Raji (cell line): ENCODE results near the gene TDRD12.

ENCODE experiments used
- POLR2A ChIP-seq: IDR thresholded peaks from 2 replicates; pipeline ENCODE4 v1.6.1; 2011; ENCODE audit warnings: low read depth, low read length, control low read depth; ENCODE audit not compliant: insufficient read depth

TDRD12 gene

DNA sequence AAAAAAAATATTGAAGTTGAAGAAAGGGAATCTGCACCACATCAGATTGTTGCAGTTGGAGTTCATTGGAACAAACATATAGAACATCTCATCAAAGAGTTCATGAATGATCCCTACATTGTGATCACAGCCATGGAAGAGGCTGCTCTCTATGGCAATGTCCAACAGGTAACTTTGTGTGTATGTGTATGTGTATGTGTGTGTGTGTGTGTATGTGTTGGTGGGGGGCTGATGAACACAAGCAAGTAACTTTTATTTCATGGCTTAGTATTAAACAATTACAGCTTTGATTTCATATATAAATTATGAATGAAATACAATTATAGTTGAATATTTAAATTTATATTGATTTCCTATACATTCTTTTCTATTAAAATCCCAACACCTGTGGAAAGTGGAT, 80.6 kb downstream of the TDRD12 start:
- TF ChIP-seq POLR2A: no peak

DNA sequence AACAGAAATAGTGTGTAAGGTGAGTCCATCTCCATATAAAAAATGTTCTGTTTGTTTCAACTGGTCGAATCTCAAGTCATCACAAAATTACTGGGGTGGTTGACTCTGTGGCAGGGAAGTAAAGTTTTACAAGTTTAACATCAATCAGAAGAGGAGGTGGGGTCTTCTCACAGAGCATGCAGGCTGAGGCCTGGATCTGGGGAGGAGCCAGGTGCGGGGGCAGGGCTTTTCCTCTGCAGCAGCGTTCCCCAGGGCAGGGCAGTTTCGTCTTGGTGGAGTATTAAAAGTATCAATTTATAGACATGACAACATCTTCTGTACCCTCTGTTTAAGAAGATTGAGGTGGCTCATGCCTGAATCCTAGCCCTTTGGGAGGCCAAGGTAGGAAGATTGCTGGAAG, 81.2 kb downstream of the TDRD12 start:
- no peak for TF ChIP-seq POLR2A

DNA sequence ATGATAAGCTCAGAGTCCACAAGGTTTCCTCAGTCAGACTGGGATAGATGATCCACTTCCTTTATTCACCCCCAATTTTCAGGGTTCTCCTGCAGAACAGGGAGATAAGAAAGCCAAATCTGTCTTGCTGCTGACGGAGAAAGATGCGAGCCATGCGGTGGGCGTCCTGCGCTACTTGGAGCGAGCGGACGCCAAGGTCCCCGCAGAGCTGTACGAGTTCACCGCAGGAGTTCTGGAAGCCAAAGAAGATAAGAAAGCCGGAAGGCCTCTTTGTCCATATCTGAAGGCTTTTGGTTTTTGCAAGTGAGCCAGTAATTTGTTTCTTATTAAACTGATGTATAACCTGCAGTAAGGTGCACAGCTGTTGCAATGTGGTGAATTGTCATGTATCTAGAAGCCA, 83.3 kb downstream of the TDRD12 start:
- TF ChIP-seq POLR2A: no peak

DNA sequence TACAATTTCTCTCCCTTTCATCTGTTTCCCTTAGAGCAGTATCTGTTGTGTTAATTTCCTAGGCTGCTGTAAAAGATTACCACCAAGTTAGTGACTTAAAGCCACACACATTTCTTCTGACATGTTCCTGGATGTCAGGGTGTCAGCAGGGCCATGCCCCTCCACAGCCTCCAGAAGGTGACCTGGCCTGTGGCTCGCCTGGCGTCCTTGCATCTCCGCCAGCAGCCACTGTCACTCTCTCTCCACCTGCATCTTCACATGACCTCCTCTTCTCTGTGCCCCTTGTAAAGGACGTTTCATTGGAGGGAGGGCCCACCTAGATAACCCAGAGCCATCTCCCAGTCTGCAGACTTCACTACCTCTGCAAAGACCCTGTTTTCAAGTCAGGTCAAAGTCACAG, 88.7 kb downstream of the TDRD12 start:
- TF ChIP-seq POLR2A: no peak

DNA sequence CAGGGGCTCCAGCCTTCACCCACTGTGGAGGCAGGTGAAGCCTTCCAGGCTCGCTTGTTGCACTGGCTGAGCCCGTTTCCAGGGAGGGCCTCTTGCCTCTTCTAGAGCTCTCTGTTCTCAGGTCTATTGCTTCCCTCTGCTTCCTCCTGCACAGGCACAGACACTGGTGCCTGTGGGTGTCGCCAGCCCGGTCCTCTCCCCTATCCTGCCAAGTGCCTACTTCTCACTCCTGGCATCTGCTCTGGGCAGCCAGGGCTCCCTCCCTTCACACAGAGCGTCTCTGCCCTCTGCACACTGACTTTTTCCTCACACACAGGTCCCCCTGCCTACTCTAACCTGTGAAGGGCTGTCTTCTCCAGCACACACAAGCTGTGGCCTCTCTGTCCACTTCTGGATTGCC, 89.7 kb downstream of the TDRD12 start:
- TF ChIP-seq POLR2A: no peak

- no peak for TF ChIP-seq POLR2A
Observed at GRCh38 chr19:32809754-32810153, 90.2 kb downstream of the TDRD12 start.

DNA sequence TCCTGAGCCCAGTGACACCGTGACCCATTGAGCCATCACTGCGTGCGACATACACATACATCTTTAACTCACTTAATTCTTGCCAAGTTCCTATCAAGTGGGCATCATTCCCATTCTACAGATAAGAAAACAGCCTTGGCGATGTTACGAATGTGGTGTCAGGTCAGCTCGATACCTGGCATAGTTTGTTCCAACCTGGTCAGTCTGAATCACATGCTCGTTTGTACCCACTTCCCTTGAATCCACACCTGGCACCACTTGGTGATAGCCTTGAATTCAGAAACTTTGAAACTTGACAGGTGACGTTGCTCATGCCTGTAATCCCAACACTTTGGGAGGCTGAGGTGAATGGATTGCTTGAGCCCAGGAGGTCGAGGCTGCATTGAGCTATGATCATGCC, 90.9 kb downstream of the TDRD12 start:
- no peak for TF ChIP-seq POLR2A

DNA sequence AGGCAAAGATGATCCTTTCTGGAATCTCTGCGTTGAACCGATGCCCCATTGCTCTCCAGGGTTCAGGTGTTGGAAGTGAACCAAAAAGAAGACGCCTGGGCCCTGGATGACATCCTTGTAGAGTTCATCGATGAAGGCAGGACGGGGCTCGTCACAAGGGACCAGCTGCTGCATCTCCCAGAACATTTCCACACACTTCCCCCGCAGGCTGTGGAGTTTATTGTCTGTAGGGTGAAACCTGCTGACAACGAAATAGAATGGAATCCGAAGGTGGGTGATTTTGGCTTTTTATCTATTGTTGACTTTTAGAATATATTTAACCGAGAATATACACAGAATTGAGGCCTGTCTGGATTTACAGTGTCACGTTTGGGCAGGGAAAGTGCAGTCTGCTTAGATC, 91.6 kb downstream of the TDRD12 start:
- TF ChIP-seq POLR2A: no peak

DNA sequence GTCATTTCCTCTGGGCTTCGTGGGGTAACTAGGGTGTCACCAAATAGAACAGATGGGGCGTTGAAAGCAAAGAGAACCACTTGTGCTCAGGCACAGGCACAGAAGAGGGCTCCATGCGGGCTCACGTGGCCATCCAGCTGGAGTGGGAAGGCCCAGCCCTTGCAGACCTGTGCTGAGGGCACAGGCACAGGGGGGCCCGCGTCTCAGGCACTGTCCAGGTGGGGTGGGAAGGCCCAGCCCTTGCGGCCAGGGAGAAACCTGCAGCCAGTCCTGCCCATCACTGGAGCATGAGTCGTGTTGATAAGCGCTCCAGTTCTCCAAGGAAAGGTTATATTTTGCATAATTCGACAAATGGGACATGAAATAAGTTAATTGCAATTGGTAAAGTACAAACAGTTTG, 92.5 kb downstream of the TDRD12 start:
- no peak for TF ChIP-seq POLR2A

DNA sequence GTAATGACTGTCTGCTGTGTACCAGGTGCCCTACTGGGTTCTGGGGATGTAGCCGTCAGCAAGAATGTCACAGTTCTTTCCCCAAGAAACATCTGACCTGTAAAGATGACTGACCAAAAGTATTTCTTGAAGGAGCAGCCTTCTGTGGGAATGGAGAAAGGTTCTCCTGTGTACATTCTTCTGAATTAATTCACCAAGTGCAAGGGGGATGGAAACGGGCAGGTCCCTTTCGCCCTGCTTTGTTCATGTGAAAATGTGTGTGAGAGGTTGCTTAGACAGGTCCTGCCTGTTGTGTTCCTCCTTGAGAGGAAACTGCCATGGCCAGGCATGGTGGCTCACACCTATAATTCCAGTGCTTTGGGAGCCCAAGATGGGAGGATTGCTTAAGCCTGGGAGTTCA, 93.0 kb downstream of the TDRD12 start:
- no peak for TF ChIP-seq POLR2A

- TF ChIP-seq POLR2A: no peak
Observed at GRCh38 chr19:32813862-32814425, 94.4 kb downstream of the TDRD12 start.

GRCh38 chr19:32814624-32815023, 95.1 kb downstream of the TDRD12 start:
- TF ChIP-seq POLR2A: no peak

GRCh38 chr19:32816555-32817099, 97.1 kb downstream of the TDRD12 start:
- no peak for TF ChIP-seq POLR2A

GRCh38 chr19:32817569-32818476, 98.3 kb downstream of the TDRD12 start:
- TF ChIP-seq POLR2A: no peak

DNA sequence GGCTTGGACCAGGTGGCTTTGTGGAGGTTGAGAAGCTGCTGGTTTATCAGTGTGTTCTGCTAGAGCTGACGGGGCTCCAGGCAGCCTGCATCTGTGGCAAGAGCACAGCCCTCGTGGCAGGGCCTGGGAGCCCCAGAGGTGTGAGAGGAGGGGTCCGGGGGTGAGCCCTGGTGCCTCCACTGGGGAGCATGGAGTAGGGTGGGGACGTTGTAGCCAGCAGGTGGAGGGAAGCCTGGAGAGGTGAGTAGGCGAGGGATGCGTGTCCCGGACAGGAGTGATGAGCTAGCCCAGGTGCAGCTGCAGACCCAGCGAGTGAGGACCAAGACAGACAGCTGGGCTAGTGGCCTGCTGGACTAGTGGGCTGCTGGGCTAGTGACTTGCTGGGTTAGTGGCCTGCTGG, 99.0 kb downstream of the TDRD12 start:
- no peak for TF ChIP-seq POLR2A
